SK-N-MC (cell line): ENCODE measurements around the gene PHACTR3.

Experiments used
- EZH2 ChIP-seq: fragments of 200-600 bp; sonication (generic); IDR thresholded peaks from one replicate; pipeline ENCODE4 v1.6.1; 2017; ENCODE audit warnings: antibody characterized with exemption
- POLR2AphosphoS5 ChIP-seq: IDR thresholded peaks from 2 replicates; pipeline ENCODE4 v1.6.1; 2012; ENCODE audit warnings: mild to moderate bottlenecking, low read depth, low read length, borderline replicate concordance

GRCh38 chr20:59735486-59735885 is 131.1 kb downstream of the PHACTR3 start:
- no peak for TF ChIP-seq POLR2AphosphoS5
- no peak for TF ChIP-seq EZH2
